Breast epithelium (tissue), 4 donors: Measurements from ENCODE around the gene DOCK3. TPM values are rescaled to one million over a fixed set of nuclear protein-coding genes. Genes with fewer than 3 reads are reported as not detected.
"Not testable (repeated sequence)": the region's sequence is repeated elsewhere in the genome, so short reads cannot be mapped to it uniquely, and the experiment has no call there.

ENCODE experiments used
- DNase-seq, 2 donors: peaks; one replicate each; pipeline ENCODE4 v3.0.0-alpha.2; 2019; ENCODE audit warnings: low spot score in 2 of 2
- H3K27ac ChIP-seq, 2 donors: fragments of 200-600 bp; sonication (generic) in 1 of 2; one replicate each; pipeline ENCODE4 v1.5.1; 2016 to 2019; ENCODE audit warnings: mild to moderate bottlenecking in 1 of 2
- H3K27me3 ChIP-seq, 2 donors: fragments of 200-600 bp; sonication (generic) in 1 of 2; one replicate each; pipeline versions ENCODE4 v1.5.1 to v1.6.0; 2017 to 2019; ENCODE audit warnings: control low read depth in 1 of 2, mild to moderate bottlenecking in 1 of 2
- H3K36me3 ChIP-seq: fragments of 200-600 bp; one replicate; pipeline ENCODE4 v1.5.1; 2019
- H3K4me1 ChIP-seq, 2 donors: fragments of 200-600 bp; sonication (generic); one replicate each; pipeline ENCODE4 v1.5.1; 2016 to 2019; ENCODE audit warnings: control low read depth in 1 of 2
- H3K4me3 ChIP-seq, 3 donors: fragments of 200-600 bp; sonication (generic); 1 replicate in 2 of 3; 2 replicates in 1 of 3; pipeline ENCODE4 v1.5.1; 2016 to 2019; ENCODE audit warnings: mild to moderate bottlenecking in 3 of 3, moderate library complexity in 2 of 3
- H3K9me3 ChIP-seq, 2 donors: fragments of 200-600 bp; sonication (generic) in 1 of 2; one replicate each; pipeline ENCODE4 v1.5.1; 2016 to 2019; ENCODE audit warnings: control low read depth in 1 of 2
- POLR2A ChIP-seq: fragments of 450-650 bp; IDR thresholded peaks from one replicate; pipeline ENCODE4 v1.6.1; 2016; ENCODE audit warnings: antibody characterized with exemption, mild to moderate bottlenecking, moderate library complexity
- POLR2AphosphoS5 ChIP-seq, 3 donors: sonication (generic); formaldehyde crosslinking; IDR thresholded peaks; one replicate each; pipeline ENCODE4 v1.6.1; 2017; ENCODE audit warnings: antibody characterized with exemption in 3 of 3
- intact Hi-C: fragments of 100-400 bp; cut with DNase I; formaldehyde crosslinking; loops from one replicate; pipeline ENCODE4 v1.15.1; 2023; ENCODE audit warnings: low total_unique reads
- total RNA-seq, 3 donors: library from RNA; depleted of rRNA; stranded (reverse); fragments of >200 nt; gene quantifications; one replicate each; pipeline ENCODE4 v1.1.0, GENCODE V29; 2016
- TF ChIP-seq, protein P1 (sequence below), 3 donors: fragments of 450-650 bp; IDR thresholded peaks; one replicate each; pipeline ENCODE4 v1.5.1; 2016 to 2017; ENCODE audit warnings: antibody characterized with exemption in 3 of 3, mild to moderate bottlenecking in 3 of 3, moderate library complexity in 3 of 3

Gene DOCK3
- total RNA-seq, 3 donors from 2014 or later = 0.64 to 0.73 (median 0.66) TPM

- DNase-seq = no peak
- intact Hi-C loops = no loop called here
- no peaks in the 10 kb centered on the region for H3K4me1 ChIP-seq
- H3K9me3 ChIP-seq = peaks cover 14 to 24% of the 10 kb centered on the region in 2 donors
- TF ChIP-seq POLR2A (no peak), POLR2AphosphoS5 (IDR thresholded peaks at IDR 0.05) (no peak)
- no peak overlapping the region for H3K27ac ChIP-seq
- H3K4me3 ChIP-seq = no peak overlapping the region
- H3K27me3 ChIP-seq = no peaks in the 10 kb centered on the region
- no peaks in the 10 kb centered on the region for H3K36me3 ChIP-seq
Observed at GRCh38 chr3:50853936-50854335, 179.2 kb downstream of the DOCK3 start.

GRCh38 chr3:50862221-50862620 is 187.5 kb downstream of the DOCK3 start:
- Histone ChIP-seq H3K4me3 (no peak overlapping the region), H3K9me3 (peaks cover 0 to 8% of the 10 kb centered on the region in 2 donors), H3K27ac (no peak overlapping the region), H3K4me1 (no peaks in the 10 kb centered on the region), H3K27me3 (no peaks in the 10 kb centered on the region), H3K36me3 (no peaks in the 10 kb centered on the region)
- no peak for DNase-seq
- intact Hi-C loops = no loop called here
- TF ChIP-seq, protein P1, sequence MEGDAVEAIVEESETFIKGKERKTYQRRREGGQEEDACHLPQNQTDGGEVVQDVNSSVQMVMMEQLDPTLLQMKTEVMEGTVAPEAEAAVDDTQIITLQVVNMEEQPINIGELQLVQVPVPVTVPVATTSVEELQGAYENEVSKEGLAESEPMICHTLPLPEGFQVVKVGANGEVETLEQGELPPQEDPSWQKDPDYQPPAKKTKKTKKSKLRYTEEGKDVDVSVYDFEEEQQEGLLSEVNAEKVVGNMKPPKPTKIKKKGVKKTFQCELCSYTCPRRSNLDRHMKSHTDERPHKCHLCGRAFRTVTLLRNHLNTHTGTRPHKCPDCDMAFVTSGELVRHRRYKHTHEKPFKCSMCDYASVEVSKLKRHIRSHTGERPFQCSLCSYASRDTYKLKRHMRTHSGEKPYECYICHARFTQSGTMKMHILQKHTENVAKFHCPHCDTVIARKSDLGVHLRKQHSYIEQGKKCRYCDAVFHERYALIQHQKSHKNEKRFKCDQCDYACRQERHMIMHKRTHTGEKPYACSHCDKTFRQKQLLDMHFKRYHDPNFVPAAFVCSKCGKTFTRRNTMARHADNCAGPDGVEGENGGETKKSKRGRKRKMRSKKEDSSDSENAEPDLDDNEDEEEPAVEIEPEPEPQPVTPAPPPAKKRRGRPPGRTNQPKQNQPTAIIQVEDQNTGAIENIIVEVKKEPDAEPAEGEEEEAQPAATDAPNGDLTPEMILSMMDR (IDR thresholded peaks at IDR 0.05) = no peak
- TF ChIP-seq POLR2AphosphoS5 (IDR thresholded peaks at IDR 0.05) (no peak), POLR2A (no peak)

GRCh38 chr3:50873376-50874157 is 198.8 kb downstream of the DOCK3 start:
- no peak for DNase-seq
- Histone ChIP-seq H3K4me1 (no peaks in the 10 kb centered on the region), H3K27ac (no peak overlapping the region), H3K36me3 (no peaks in the 10 kb centered on the region), H3K27me3 (no peaks in the 10 kb centered on the region), H3K9me3 (no peaks in the 10 kb centered on the region), H3K4me3 (no peak overlapping the region)
- intact Hi-C loops = no loop called here
- no peak for TF ChIP-seq POLR2A
- TF ChIP-seq, protein P1 (IDR thresholded peaks at IDR 0.05) = no peak

- H3K36me3 ChIP-seq, H3K27me3 ChIP-seq, H3K9me3 ChIP-seq, DNase-seq, intact Hi-C loops, H3K4me3 ChIP-seq, H3K27ac ChIP-seq, H3K4me1 ChIP-seq: not testable (repeated sequence)
Observed at GRCh38 chr3:50874876-50875275, 200.1 kb downstream of the DOCK3 start.

GRCh38 chr3:50876947-50877346 is 202.2 kb downstream of the DOCK3 start:
- intact Hi-C loops = no loop called here
- Histone ChIP-seq H3K27me3 (no peaks in the 10 kb centered on the region), H3K27ac (no peak overlapping the region), H3K9me3 (no peaks in the 10 kb centered on the region), H3K36me3 (no peaks in the 10 kb centered on the region), H3K4me3 (no peak overlapping the region), H3K4me1 (no peaks in the 10 kb centered on the region)
- no peak for TF ChIP-seq POLR2A
- TF ChIP-seq, protein P1 (IDR thresholded peaks at IDR 0.05) = no peak
- TF ChIP-seq POLR2AphosphoS5 (IDR thresholded peaks at IDR 0.05) = no peak
- DNase-seq = no peak

GRCh38 chr3:50882733-50883132 is 208.0 kb downstream of the DOCK3 start:
- DNase-seq, H3K27ac ChIP-seq, intact Hi-C loops: not testable (repeated sequence)

More at GRCh38 chr3:50882733-50883132, 208.0 kb downstream of the DOCK3 start:
- not testable (repeated sequence) for H3K27me3 ChIP-seq, H3K4me3 ChIP-seq, H3K4me1 ChIP-seq, H3K36me3 ChIP-seq, H3K9me3 ChIP-seq
